ENCODE data around the gene KLF13. TPM values are rescaled to one million over a fixed set of nuclear protein-coding genes. Genes with fewer than 3 reads are reported as not detected.
A peak's percentile ranks its signal among the peaks of the same experiment; 100 is the strongest.

KLF13 gene
- total RNA-seq, 1 donor from 2014 or later: 35.7 TPM

DNA sequence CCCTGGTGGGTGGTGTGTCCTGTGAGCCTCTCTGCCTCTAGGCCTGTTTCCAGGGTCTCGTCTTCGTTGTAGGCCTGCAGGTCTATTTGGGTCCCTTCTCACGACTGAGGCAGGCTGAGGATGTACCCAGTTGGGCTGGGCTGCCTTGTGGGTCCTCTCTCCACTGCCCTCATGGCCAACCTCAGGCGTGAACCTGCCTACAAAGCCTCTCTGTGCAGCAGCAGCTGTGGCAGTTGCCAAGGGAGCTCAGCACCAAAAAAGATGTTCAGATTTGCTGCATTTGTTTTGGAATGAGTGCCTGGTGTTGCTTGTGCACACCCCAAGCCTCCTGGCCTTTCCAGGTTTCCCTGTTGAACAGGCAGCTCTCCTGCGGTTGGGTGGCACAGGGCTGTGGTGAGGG lies 13.4 kb downstream of the KLF13 start:
- DNase-seq (ENCODE audit: low spot score): no peak
- intact Hi-C loops (cut with DNase I): no loop called here

DNA sequence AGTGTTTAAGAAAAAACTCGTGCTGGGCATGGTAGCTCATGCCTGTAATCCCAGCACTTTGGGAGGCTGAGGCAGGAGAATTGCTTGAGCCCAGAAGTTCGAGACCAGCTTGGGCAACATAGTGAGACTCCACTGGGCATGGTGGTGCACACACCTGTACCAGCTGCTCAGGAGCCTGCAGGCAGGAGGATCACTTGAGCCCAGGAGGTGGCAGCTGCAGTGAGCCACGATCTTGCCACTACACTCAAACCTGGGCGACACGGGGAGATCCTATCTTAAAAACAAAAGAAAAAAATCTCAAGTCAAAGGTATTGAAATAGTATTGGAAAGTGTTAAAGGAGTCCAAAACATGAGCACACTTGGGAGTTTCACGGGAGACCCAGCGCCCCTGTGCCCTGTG lies 14.0 kb downstream of the KLF13 start:
- intact Hi-C loops (cut with DNase I): no loop called here
- no peak for DNase-seq (ENCODE audit: low spot score)

GRCh38 chr15:31341071-31341470 lies 14.4 kb downstream of the KLF13 start:
- intact Hi-C loops (cut with DNase I): no loop called here
- DNase-seq (ENCODE audit: low spot score): no peak

DNA sequence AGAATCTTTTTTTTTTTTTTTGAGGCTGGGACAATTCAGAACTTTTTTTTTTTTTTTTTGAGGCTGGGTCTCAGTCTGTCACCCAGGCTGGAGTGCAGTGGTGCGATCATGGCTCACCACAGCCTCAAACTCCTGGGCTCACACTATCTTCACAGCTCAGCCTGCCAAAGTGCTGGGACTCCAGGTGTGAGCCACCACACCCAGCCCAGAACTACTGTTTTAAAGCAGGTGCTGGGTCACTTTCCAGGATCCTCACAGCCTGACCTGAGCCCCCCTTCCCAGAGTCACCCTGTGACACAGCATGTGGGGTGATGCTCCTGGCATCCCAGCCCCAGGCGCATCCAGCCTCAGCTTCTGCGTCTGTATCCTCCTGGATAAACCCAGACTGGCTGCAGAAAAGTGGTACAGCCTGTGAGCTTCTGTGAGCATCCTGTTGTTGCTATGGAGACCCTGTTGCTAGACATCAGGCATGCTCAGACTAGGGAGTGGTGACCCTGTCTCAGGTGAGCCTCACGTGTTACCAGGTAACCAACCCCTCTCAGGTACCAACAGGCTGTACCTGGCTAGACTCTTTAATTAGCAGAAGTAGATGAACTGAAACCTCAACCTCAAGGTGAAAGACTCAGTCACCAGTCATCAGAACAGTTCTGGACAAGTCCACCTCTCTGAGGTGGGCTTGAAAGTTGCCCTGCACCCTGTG lies 15.0 kb downstream of the KLF13 start:
- no peak for DNase-seq (ENCODE audit: low spot score)

GRCh38 chr15:31342381-31342780 lies 15.7 kb downstream of the KLF13 start:
- DNase-seq (ENCODE audit: low spot score): no peak

More for the DNA sequence above, 15.0 kb downstream of the KLF13 start:
- intact Hi-C loops (cut with DNase I): no loop called here

GRCh38 chr15:31342781-31343626 lies 16.4 kb downstream of the KLF13 start:
- DNase-seq (ENCODE audit: low spot score): no peak
- intact Hi-C loops (cut with DNase I): no loop called here

More at GRCh38 chr15:31342381-31342780, 15.7 kb downstream of the KLF13 start:
- intact Hi-C loops (cut with DNase I): no loop called here

DNA sequence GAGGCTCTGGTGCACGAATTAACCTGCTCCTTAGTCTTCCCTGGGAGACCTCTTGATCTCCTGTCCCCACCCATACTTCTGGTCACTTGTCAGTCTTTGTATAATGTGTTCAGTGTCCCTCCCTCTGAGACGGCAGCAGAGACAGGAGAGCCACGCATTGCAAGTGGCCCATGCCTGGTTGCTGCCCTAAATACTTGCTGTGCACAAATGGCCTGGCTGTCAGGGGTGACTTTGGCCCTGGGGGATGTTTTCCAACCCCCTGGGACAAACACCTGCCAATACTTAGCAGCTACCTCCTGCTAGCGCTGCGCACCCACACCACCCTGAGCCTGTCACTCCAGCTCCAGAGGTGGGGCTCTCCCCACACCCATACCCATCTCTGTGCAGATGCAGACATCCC lies 17.2 kb downstream of the KLF13 start:
- intact Hi-C loops (cut with DNase I): no loop called here
- DNase-seq (ENCODE audit: low spot score): no peak

DNA sequence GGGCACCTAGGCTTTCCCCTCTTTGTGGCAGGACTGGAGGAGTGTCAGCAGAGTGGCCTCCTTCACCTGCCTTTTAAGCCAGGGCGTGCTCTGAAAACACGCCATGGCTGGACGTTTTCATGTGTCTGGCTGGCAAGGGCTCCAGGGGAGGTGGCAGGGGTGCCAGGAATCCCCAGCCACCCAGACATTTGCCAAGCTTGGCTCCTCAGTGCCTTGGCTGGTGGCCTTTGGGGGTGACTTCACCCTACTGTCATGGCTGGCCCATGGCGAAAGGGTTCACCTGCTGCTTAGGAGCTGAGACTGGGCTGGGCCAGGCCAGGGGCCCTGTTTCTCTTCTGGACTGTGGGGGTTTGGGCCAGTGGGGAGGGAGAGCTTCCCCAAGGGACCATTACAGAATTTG lies 17.6 kb downstream of the KLF13 start:
- intact Hi-C loops (cut with DNase I): no loop called here
- DNase-seq (ENCODE audit: low spot score): no peak

DNA sequence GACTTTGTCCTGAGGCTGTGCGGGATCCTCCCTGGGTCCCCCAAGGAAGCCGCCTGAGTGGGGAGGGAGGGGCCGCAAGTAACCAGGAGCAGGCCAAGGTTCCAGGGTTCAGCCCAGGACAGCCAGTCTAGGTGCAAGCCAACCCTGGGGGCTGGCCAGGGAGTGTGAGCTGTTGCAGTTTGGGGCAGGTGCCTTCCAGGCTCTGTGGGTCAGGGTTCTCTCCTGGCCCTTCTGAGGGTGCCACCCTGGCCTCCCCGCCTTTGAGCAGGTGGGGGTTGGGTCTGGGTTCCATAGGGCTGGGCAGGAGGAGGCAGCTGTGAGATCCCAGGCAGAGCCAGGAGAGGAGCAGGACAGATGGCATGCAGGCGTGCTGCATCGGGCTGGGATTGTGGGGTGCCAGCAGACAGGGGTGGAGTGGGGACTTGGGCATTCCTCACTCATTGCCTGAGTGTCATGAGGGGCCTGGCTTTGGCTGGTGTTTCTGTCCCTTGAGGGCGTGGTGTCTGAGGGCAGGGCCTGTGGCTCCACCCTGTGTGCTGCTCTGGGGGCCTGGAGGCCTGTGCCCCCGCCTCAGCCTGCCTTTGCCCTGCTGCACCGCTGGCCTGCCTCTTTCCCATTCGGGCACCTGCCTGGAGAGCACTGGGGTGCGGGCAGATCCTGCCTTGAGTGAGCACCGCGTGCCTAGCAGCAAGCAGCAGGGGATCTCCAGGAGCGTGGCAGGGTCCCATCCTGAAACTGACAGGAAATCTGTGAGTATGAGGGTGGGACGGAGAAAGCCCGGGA lies 18.4 kb downstream of the KLF13 start:
- intact Hi-C loops (cut with DNase I): no loop called here

GRCh38 chr15:31345606-31346366 lies 19.2 kb downstream of the KLF13 start:
- intact Hi-C loops (cut with DNase I): no loop called here
- no peak for DNase-seq (ENCODE audit: low spot score)

More for the DNA sequence above, 18.4 kb downstream of the KLF13 start:
- no peak for DNase-seq (ENCODE audit: low spot score)

GRCh38 chr15:31346367-31347066 lies 19.9 kb downstream of the KLF13 start:
- DNase-seq (ENCODE audit: low spot score): no peak
- intact Hi-C loops (cut with DNase I): no loop called here

DNA sequence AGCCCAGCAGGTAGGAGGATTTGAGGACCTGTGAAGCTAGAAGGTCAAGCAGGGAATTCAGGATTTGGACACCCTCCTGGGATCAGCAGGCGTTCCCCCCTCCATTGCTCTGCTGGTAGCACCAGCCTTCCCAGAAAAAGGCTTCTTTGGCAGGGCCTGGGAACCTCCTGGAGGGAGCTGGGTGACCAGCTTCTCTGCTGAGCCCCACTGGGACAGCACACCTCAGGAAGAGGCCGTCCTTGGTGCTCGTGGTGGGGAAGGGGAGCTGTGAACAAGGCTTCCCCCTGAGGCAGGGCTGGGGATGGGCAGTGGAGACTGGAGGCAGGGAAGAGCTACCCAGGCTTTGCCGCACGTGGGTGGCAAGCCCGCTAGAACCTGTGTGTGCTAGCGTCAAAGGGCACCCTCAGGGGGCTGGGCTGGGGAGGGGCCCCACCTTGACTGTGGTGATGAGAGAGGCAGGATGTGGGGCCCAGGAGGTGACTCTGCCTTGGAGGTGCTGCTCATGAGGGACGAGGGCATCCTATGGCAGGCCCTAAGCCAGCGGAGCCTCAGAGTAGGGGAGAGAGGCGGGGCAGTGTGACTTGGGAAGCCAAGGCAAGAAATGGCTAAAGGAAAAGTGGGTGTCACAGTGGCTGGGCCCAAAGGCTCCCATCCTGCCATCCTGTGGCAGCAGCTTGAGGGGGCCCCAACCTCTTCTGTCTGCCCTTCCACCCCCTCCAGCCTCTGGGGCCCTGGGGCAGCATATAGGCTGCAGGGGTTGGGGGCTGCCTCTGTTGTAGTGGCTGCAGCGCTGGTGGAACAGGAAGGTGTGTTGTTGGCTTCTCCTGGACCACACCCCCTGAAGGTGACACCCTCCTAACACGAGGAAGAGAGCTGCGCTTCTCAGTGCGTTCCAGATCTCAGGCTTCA lies 20.7 kb downstream of the KLF13 start:
- intact Hi-C loops (cut with DNase I): no loop called here
- no peak for DNase-seq (ENCODE audit: low spot score)

DNA sequence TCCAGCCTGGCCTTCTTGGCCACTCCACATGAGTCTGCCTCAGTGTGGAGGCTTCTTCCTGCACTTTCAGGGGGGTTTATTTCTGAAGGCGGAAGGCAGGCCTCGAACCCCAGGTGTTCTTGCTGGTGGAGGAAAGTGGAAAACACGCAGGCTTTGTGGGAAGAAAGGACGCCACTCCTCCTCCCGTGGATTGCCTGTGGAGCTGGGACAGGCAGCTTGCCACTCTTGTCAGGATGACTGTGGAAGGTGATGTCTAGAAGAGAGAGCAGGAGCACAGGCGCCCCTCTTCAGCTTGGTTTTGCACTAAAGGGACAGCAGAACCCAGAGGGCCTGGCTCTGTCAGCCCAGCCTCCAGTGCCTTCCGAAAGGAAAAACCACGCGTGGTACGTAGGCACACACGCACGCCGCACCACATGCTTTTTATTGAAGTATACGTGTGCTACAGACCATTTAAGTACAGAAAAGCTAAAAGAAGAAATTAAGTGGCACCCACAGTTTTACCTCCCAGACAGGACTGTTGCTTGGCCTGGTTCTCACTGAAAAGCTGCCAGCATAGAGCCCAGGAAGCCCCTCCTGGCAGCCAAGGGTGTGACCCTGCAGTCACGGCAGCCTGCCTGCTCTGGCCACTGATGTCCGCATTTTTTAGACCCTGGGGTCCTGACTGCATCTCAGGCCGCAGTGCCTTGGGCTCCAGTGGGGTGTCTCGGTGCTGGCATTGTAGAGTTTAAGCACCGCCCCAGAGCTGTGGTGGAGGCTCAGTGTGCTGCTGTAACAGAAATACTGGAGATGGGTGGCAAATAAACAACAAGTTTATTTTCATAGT lies 21.6 kb downstream of the KLF13 start:
- no peak for DNase-seq (ENCODE audit: low spot score)
- intact Hi-C loops (cut with DNase I): no loop called here

DNA sequence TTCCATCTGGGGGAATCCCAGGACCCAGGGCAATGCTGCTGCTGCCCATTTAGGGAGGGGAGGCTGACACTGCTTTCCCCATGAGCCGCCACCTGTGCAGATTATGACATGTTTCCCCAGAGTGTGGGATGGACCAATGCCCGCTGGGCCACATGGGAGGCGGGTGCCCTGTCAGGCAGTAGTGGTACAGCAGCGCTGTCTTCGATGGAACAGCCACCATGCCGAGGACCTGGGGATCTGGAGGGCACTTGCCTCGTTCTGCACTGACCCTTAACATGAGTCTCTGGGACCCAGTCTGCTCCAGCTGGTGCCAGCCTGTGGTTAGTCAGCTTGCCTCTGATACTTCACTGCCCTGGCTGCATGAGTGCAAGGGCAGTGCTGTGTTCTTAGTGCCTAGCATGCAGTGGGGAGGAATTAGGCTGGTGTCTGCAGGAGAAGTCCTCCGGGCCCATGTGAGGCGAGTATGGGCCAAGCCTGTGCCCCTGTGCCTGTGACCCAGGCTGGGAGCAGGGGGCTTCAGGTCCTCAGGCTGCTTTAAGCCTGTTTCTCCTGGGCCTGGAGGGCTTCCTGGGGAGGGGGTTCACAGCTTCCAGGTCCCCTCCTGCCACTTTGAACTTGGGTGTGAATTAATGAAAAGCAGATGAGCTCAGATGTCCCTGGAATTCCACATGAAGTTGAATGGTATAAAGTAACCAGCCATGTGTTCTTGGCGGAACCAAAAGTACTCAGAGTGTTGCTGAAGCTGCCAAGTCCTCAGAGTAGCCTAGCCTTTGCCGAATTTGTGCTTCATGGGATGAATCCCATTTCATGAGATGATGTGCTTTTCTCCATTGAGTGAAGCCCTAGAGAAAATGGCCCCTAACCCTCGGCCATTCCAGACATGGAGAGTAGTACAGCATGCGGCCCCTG lies 22.9 kb downstream of the KLF13 start:
- no peak for DNase-seq (ENCODE audit: low spot score)
- intact Hi-C loops (cut with DNase I): loop anchor here (5.0 kb wide), 1 partner anchor 112 kb away; no protein-coding TSS in a partner anchor

GRCh38 chr15:31350771-31351170 lies 24.1 kb downstream of the KLF13 start:
- intact Hi-C loops (cut with DNase I): loop anchor here (5.0 kb wide), 1 partner anchor 113 kb away; no protein-coding TSS in a partner anchor

GRCh38 chr15:31352339-31352751 lies 25.7 kb downstream of the KLF13 start:
- DNase-seq (ENCODE audit: low spot score): peak; percentile 88
- intact Hi-C loops (cut with DNase I): loop anchor here (5.0 kb wide), 1 partner anchor 115 kb away; no protein-coding TSS in a partner anchor

More at GRCh38 chr15:31350771-31351170, 24.1 kb downstream of the KLF13 start:
- DNase-seq (ENCODE audit: low spot score): no peak

Measured in cardiac septum (tissue), 1 donor.